ENCODE measurements around the gene LCN12.

Gene LCN12

GRCh38 chr9:136927343-136928271 lies 24.5 kb upstream of the LCN12 start:
- DNase-seq (ENCODE audit: low spot score) = no peak

GRCh38 chr9:136928591-136928990 lies 23.5 kb upstream of the LCN12 start:
- no peak for DNase-seq (ENCODE audit: low spot score)

- no peak for DNase-seq (ENCODE audit: low spot score)
These were observed 22.1 kb upstream of the LCN12 start for GRCh38 chr9:136930014-136930413.

GRCh38 chr9:136931611-136932130 lies 20.4 kb upstream of the LCN12 start:
- no peak for DNase-seq (ENCODE audit: low spot score)

GRCh38 chr9:136934277-136934676 lies 17.8 kb upstream of the LCN12 start:
- no peak for DNase-seq (ENCODE audit: low spot score)

GRCh38 chr9:136935651-136936050 lies 16.4 kb upstream of the LCN12 start:
- no peak for DNase-seq (ENCODE audit: low spot score)

GRCh38 chr9:136936645-136937170 lies 15.4 kb upstream of the LCN12 start:
- no peak for DNase-seq (ENCODE audit: low spot score)

- DNase-seq (ENCODE audit: low spot score) = no peak
These were observed 14.7 kb upstream of the LCN12 start for GRCh38 chr9:136937186-136938001.

- no peak for DNase-seq (ENCODE audit: low spot score)
These were observed 12.6 kb upstream of the LCN12 start for GRCh38 chr9:136939431-136939995.

GRCh38 chr9:136939996-136940525 lies 12.0 kb upstream of the LCN12 start:
- no peak for DNase-seq (ENCODE audit: low spot score)

- no peak for DNase-seq (ENCODE audit: low spot score)
These were observed 11.4 kb upstream of the LCN12 start for GRCh38 chr9:136940526-136941230.

- no peak for DNase-seq (ENCODE audit: low spot score)
These were observed 10.6 kb upstream of the LCN12 start for GRCh38 chr9:136941231-136942111.

- no peak for DNase-seq (ENCODE audit: low spot score)
These were observed 9.8 kb upstream of the LCN12 start for GRCh38 chr9:136942112-136942880.

- no peak for DNase-seq (ENCODE audit: low spot score)
These were observed 9.2 kb upstream of the LCN12 start for GRCh38 chr9:136942881-136943230.

- peak; percentile 25 for DNase-seq (ENCODE audit: low spot score)
These were observed 8.5 kb upstream of the LCN12 start for GRCh38 chr9:136943291-136944211.

GRCh38 chr9:136944212-136944518 lies 7.9 kb upstream of the LCN12 start:
- DNase-seq (ENCODE audit: low spot score) = no peak

GRCh38 chr9:136944519-136945332 lies 7.3 kb upstream of the LCN12 start, which contains the start of the genes C8G and FBXW5:
C8G (plus strand) TSS chr9:136945243; CDS start chr9:136945321, 78 bp downstream.
FBXW5 (minus strand) TSS chr9:136944738; CDS start chr9:136944083, 655 bp downstream.
- DNase-seq (ENCODE audit: low spot score) = peak; percentile 95

Data from activated CD4-positive, alpha-beta T cell treated with anti-CD3 and anti-CD28 coated beads, Interleukin-2, Interleukin-4, amounts not matched to agents 100 ng/mL and 50 ng/mL, durations not matched to agents 16 hours and 8 hours (primary cell).